Measurements from ENCODE around the gene CATSPER1. TPM values are rescaled to one million over a fixed set of nuclear protein-coding genes. Genes with fewer than 3 reads are reported as not detected.

The CATSPER1 gene
- polyA plus RNA-seq, 4 donors = not detected

- no peak for DNase-seq (ENCODE audit: low read depth in 4 of 4, low spot score in 3 of 4)
These were observed 20.0 kb downstream of the CATSPER1 start for GRCh38 chr11:66006134-66006890.

DNA sequence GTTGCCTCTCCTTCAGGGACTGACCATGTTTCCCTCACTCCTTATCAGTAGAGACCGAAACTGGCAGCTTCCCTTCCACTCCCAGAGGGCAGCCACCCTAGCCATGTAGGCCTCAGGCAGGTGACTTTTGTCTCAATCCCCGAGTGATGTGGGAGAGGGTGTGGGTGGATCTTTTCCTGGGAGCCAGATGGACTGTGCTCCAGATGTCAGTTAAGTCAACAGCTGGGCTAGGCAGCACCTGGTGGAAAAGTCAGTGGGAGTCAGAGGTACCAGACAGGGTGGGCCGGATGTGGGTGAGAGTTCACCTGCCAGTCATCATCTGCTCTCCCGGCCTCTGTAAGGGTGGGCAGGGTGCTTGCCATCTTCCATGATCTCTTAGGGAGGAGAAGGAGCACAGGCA lies 22.1 kb downstream of the CATSPER1 start:
- DNase-seq (ENCODE audit: low read depth in 4 of 4, low spot score in 3 of 4) = no peak

DNA sequence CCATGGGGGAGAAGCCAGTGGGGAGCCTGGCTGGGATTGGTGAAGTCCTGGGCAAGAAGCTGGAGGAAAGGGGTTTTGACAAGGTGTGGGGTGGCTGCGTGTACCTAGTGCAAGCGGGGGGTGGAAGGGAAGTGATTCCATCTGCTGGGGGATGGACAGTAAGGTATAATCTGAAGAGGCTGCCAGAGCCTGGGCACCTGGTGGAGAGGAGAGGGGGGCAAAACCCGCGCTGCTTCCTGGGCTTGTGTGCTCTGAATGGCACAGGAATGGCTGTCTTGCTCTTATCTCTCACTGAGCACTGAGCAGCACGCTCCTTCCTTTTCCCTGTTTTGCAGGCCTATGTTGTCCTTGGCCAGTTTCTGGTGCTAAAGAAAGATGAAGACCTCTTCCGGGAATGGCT lies 23.0 kb downstream of the CATSPER1 start:
- DNase-seq (ENCODE audit: low read depth in 4 of 4, low spot score in 3 of 4) = no peak

DNA sequence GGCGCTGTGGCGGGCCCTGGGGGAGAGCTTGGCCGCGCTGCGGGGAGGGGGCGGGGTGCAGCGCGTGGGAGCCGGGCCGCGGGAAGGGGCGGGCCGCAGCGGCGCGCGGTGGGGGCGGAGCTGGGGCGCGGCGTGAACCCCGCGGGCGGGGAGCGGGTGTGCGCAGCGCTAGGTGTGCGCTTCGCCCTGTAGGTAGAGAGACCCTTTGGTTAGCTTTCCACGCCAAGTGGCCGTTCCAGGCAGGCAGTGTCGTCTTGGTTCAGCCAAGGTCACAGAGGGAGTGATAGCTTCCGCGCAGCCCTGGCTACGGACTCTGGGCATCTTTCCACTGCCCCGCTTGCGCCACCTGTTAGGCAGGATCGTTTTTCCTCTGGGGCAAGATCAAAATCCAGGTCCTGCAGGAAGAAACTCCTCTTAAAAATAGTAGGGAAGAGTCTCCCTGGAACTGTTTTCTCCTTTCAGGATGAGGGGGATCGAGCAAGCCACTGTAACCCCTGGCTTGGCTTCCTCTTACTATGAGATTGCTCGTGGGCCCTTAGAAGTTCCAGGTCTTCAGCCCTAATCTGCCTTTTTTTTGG lies 23.5 kb downstream of the CATSPER1 start:
- DNase-seq (ENCODE audit: low read depth in 4 of 4, low spot score in 3 of 4) = no peak

DNA sequence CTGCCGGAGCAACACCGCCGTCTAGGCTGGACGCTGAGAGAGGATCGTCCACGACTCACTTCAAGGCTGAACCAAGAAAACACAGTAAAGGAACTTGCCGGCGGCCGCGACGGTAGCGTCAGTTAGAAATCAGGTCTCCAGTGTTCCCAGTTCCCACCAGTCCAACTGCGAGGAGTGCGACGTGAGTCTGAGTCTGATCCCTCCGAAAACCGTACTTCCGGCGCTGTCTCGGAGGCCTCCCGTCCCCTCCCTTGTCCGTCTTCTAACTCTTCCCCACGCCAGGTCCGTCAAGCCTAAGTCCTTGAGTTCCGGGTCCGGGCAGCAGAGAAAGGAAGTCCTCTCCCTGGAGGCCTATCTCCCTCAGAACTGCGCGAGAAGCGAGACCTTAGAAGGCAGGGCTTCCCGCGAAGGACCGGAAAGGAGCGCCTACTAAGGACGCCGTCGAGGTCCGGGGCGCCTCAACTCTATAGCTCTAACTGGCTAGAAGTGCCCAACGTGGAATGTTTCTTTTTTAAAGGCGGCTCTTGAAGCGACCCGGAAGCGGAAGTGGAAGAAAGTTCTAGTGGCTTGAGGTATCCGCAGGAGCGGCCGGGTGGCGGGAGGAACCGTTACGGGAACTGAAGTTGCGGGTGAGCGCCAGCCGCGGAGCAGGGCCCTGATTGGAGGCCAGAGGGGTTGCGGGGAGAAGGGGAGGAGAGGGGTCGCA lies 24.2 kb downstream of the CATSPER1 start, which contains the start of the genes BANF1 and EIF1AD:
Gene BANF1 (plus strand): TSS at position 562 of the 706 bp plus-strand sequence. CDS start 748 bp downstream, outside the sequence.
Gene EIF1AD (minus strand): TSS at position 216 of the 706 bp plus-strand sequence. CDS start 1,768 bp downstream, outside the sequence.
- peak; percentile 95 to 97 (median 96) for DNase-seq (ENCODE audit: low read depth in 4 of 4, low spot score in 3 of 4)

DNA sequence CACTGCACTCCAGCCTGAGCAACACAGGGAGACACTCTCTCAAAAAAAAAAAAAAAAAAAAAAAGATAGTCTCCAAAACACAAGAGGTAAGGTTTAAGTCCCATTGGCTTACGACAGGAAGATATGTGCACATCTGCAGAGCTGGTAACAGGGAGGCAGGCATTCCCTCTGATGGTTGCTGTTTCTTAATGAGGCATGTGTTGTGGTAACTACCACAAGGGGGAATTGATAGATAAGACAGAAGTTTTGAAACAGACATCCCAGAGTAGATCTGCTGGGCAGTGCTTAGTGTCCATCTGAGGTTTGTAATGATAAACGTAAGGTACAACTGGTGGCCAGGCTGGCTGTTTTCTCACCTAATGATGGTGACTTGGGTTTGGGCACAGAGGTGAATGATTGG lies 29.0 kb downstream of the CATSPER1 start:
- DNase-seq (ENCODE audit: low read depth in 4 of 4, low spot score in 3 of 4) = no peak

DNA sequence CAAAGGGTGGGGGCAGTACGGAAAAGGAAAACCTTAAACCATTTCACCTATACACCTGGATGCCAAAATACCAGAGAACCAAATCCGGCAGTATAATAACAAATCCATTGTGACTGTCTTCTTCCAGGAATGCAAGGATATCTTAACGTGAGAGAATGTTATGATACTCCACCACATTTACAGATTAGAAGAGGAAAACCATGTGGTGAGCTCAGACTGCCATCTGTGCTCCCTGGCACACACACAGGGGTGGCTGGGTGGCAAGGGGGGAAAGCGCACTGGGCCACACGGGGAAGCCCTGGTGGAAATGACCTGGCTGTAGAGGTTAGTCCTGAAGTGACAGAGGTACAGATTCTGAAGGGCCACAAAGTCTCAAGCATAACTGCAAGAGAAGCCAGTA lies 34.2 kb downstream of the CATSPER1 start:
- DNase-seq (ENCODE audit: low read depth in 4 of 4, low spot score in 3 of 4) = no peak

DNA sequence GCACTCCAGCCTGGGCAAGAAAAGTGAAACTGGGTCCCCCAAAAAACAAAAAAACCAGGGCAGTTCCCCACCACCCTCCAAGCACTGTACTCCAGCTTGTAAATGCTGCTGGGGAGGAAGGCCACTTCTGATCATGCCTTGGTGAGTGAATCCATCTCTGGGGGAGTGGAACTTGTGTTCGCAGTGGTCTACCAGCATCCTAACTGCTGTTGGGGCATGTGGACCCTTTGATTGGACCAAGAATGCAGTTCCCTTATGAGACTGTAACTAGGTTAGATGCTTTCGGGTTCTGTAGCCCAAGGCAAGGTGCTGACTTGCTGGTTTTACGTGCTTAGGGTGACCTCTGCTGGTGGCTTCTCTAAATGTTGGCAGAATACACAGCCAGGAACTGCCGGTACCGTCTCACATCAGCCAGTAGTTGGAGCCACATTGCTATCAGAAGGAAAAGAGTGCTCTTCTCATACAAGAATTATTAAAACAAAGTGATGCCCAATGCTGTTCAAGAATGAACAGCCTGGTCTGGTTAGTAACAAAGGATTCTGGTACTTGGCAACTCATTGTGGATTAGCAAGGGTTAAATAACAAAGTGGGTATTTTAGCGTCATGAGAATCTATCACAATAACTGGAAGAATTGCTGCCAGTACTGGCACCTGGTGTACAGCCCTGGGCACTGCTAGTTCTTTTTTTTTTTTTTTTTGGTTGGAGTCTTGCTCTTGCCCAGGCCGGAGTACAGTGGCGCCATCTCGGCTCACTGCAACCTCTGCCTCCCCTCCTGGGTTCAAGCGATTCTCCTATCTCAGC lies 37.3 kb downstream of the CATSPER1 start:
- DNase-seq (ENCODE audit: low read depth in 4 of 4, low spot score in 3 of 4) = peak; percentile 84 to 95 (median 89)

- no peak for DNase-seq (ENCODE audit: low read depth in 4 of 4, low spot score in 3 of 4)
These were observed 38.9 kb downstream of the CATSPER1 start for GRCh38 chr11:65987336-65987735.

GRCh38 chr11:65983589-65983987 lies 42.7 kb downstream of the CATSPER1 start:
- no peak for DNase-seq (ENCODE audit: low read depth in 4 of 4, low spot score in 3 of 4)

- DNase-seq (ENCODE audit: low read depth in 4 of 4, low spot score in 3 of 4) = no peak
These were observed 43.3 kb downstream of the CATSPER1 start for GRCh38 chr11:65982824-65983588.

DNA sequence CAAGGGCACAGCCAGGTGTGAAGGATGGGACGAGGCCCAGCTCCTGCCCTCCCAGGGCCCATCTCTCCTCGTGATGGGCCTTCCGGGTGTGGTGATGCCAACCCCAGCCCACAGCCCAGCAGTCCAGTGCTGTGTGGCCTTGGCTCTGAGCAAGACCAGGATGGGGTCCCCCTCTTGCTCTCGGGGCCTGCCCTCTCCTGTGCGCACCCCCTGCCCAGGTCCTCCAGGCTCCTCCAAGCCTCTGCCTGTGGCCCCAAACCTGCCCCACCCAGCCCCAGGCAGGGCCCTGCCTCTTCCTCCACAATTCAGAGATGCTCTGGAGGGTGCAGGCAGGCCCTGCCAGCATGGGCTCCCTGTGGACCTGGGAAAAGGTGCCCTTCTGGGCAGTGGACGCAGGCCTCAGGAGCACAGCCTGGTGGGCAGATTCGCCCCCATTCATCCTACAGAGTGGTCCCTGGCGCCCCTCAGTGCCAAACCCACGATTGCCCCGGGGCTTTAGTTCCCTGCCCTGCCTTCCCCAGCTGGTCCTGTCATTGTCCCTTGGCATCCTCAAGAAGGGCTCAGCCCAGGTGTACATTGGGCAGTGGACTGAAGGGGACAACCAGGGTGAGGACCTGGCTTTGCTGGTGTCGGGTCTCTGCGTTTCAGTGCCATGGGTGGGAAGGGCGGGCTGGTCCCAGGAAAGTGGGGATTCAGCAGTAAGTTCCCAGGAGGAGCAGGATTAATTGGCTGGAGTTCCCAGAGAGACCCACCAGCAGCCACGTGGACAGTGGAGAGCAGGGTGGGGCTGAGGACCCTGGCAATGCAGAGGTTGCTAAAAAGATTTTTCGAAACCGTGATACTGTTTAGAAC lies 44.1 kb downstream of the CATSPER1 start:
- no peak for DNase-seq (ENCODE audit: low read depth in 4 of 4, low spot score in 3 of 4)

- DNase-seq (ENCODE audit: low read depth in 4 of 4, low spot score in 3 of 4) = no peak
These were observed 45.1 kb downstream of the CATSPER1 start for GRCh38 chr11:65981101-65981740.

GRCh38 chr11:65979261-65979759 lies 47.0 kb downstream of the CATSPER1 start:
- DNase-seq (ENCODE audit: low read depth in 4 of 4, low spot score in 3 of 4) = no peak

GRCh38 chr11:65978391-65979238 lies 47.7 kb downstream of the CATSPER1 start:
- DNase-seq (ENCODE audit: low read depth in 4 of 4, low spot score in 3 of 4) = no peak

GRCh38 chr11:65977621-65978390 lies 48.5 kb downstream of the CATSPER1 start:
- no peak for DNase-seq (ENCODE audit: low read depth in 4 of 4, low spot score in 3 of 4)

Measured in left renal pelvis (tissue), 4 donors.